D721Med (cell line): ENCODE results near the gene COL2A1.

Experiments
- DNase-seq: peaks from one replicate; pipeline ENCODE4 v3.0.0; 2011; ENCODE audit warnings: low spot score; ENCODE audit not compliant: insufficient read length
- FAIRE-seq: peaks from 2 replicates; lab custom pipeline; 2011; peaks lifted over from hg19 to GRCh38; lab: Jason Lieb, UNC
- CTCF ChIP-seq: IDR thresholded peaks from 2 replicates; pipeline ENCODE4 v1.5.1; 2012; ENCODE audit warnings: mild to moderate bottlenecking, control low read depth; ENCODE audit not compliant: insufficient read depth; ENCODE audit errors: missing control alignments

COL2A1 gene

GRCh38 chr12:47940773-47941474, 63.4 kb downstream of the COL2A1 start:
- no peak for FAIRE-seq
- no peak for DNase-seq
- TF ChIP-seq CTCF = no peak

GRCh38 chr12:47939009-47939601, 65.2 kb downstream of the COL2A1 start:
- TF ChIP-seq CTCF = no peak
- FAIRE-seq = no peak

GRCh38 chr12:47938594-47938993, 65.7 kb downstream of the COL2A1 start:
- no peak for DNase-seq
- no peak for TF ChIP-seq CTCF
- FAIRE-seq = no peak

More at GRCh38 chr12:47939009-47939601, 65.2 kb downstream of the COL2A1 start:
- DNase-seq = no peak

GRCh38 chr12:47938093-47938492, 66.2 kb downstream of the COL2A1 start:
- TF ChIP-seq CTCF = no peak
- DNase-seq (no peak), FAIRE-seq (no peak)

GRCh38 chr12:47935184-47935583, 69.1 kb downstream of the COL2A1 start:
- DNase-seq = no peak
- FAIRE-seq = no peak
- TF ChIP-seq CTCF = no peak

- DNase-seq (no peak), FAIRE-seq (no peak)
- no peak for TF ChIP-seq CTCF
Measured at GRCh38 chr12:47931187-47931586, 73.1 kb downstream of the COL2A1 start.

- no peak for FAIRE-seq
- TF ChIP-seq CTCF = no peak
- DNase-seq = no peak
Measured at GRCh38 chr12:47930634-47931033, 73.6 kb downstream of the COL2A1 start.
